Panc1 (cell line): Measurements from ENCODE around the gene R3HDML. TPM values are rescaled to one million over a fixed set of nuclear protein-coding genes. Genes with fewer than 3 reads are reported as not detected.

Source experiments
- ATAC-seq: fragments of 200-7000 bp; cut with Tn5 transposase; 2 replicates; pipeline ENCODE4 v1.9.1; 2020; ENCODE audit warnings: mild to moderate bottlenecking, moderate library complexity
- BruUV-seq: library from RNA; stranded (reverse); fragments of 400-500 nt; replicated peaks from 2 replicates; lab custom pipeline; 2021; lab: Mats Ljungman, UMichigan
- CTCF ChIA-PET: fragments of 300-600 bp; sonication (Branson Sonifier 250); formaldehyde crosslinking; loops from one replicate; lab custom pipeline; 2022; ENCODE audit warnings: antibody characterized with exemption; lab: Charles Lee
- POLR2A ChIA-PET: fragments of 300-600 bp; sonication (Branson Sonifier 250); formaldehyde crosslinking; loops from one replicate; lab custom pipeline; 2022; ENCODE audit warnings: antibody characterized with exemption; lab: Charles Lee
- DNase-seq: peaks from one replicate; pipeline ENCODE4 v3.0.0-alpha.2; 2010; ENCODE audit warnings: low read depth, low spot score
- H3K27ac ChIP-seq: 2 replicates; pipeline ENCODE4 v1.5.1; 2011; ENCODE audit warnings: mild to moderate bottlenecking, low read length, inconsistent platforms
- H3K27me3 ChIP-seq: fragments of 200-500 bp; sonication (Bioruptor generic); 2 replicates; pipeline ENCODE4 v1.6.0; 2014; ENCODE audit warnings: low read length, inconsistent platforms; ENCODE audit not compliant: control insufficient read depth, insufficient read depth
- H3K36me3 ChIP-seq: fragments of 200-500 bp; sonication (Bioruptor generic); 2 replicates; pipeline ENCODE4 v1.5.1; 2014; ENCODE audit warnings: inconsistent platforms, mild to moderate bottlenecking, low read length, moderate library complexity; ENCODE audit not compliant: control insufficient read depth, insufficient read depth
- H3K4me1 ChIP-seq: 2 replicates; pipeline ENCODE4 v1.5.1; 2011; ENCODE audit warnings: inconsistent platforms, mild to moderate bottlenecking, low read length, moderate library complexity; ENCODE audit not compliant: control insufficient read depth, insufficient read depth
- H3K4me3 ChIP-seq, 2 experiments: 2 replicates each; pipeline ENCODE4 v1.5.1; 2011 to 2012; ENCODE audit warnings: low read depth in 2 of 2, low read length in 2 of 2, mild to moderate bottlenecking in 2 of 2, inconsistent platforms in 1 of 2, moderate library complexity in 1 of 2
- H3K9me3 ChIP-seq: fragments of 200-500 bp; sonication (Bioruptor generic); 2 replicates; pipeline ENCODE4 v1.5.1; 2014; ENCODE audit warnings: low read depth, mild to moderate bottlenecking, inconsistent platforms, low read length, moderate library complexity; ENCODE audit not compliant: control insufficient read depth, insufficient read depth
- POLR2AphosphoS5 ChIP-seq: IDR thresholded peaks from 2 replicates; pipeline ENCODE4 v1.6.1; 2012; ENCODE audit warnings: mild to moderate bottlenecking, low read depth, low read length, moderate library complexity
- REST ChIP-seq, 2 experiments: IDR thresholded peaks; 2 replicates each; pipeline ENCODE4 v1.6.1; 2011 to 2012; ENCODE audit warnings: low read depth in 2 of 2, control low read depth in 1 of 2, low read length in 1 of 2, mild to moderate bottlenecking in 1 of 2, moderate library complexity in 1 of 2; ENCODE audit not compliant: insufficient read depth in 1 of 2
- SIN3A ChIP-seq: IDR thresholded peaks from 2 replicates; pipeline ENCODE4 v1.6.1; 2012; ENCODE audit warnings: low read depth, mild to moderate bottlenecking, low read length, moderate library complexity, borderline replicate concordance; ENCODE audit not compliant: insufficient read depth
- TCF7L2 ChIP-seq: IDR thresholded peaks from 2 replicates; pipeline ENCODE4 v1.6.1; 2011; ENCODE audit warnings: mild to moderate bottlenecking, low read depth, low read length, inconsistent platforms
- in situ Hi-C: cut with HindIII; loops from 2 replicates; pipeline ENCODE4 v1.10.0; 2016; ENCODE audit warnings: low sequenced_read_pairs, low pct_unique_long_range_greater_than_20kb
- intact Hi-C: fragments of 100-400 bp; cut with micrococcal nuclease; formaldehyde crosslinking; loops from one replicate; pipeline ENCODE4 v1.10.0; 2022; ENCODE audit not compliant: unreplicated experiment
- total RNA-seq: library from RNA; stranded (reverse); gene quantifications from one replicate; pipeline ENCODE4 v1.2.1, GENCODE V29; 2021; ENCODE audit not compliant: unreplicated experiment
- TF ChIP-seq, protein P1 (sequence below): fragments of 450-650 bp; IDR thresholded peaks from 2 replicates; pipeline ENCODE4 v1.5.1; 2017; ENCODE audit warnings: mild to moderate bottlenecking

Gene R3HDML
- total RNA-seq, 1 experiment from 2014 or later, result not detected

- POLR2A ChIA-PET, result no interaction called here
Measured at GRCh38 chr20:44358776-44359175, 21.9 kb downstream of the R3HDML start.

DNA sequence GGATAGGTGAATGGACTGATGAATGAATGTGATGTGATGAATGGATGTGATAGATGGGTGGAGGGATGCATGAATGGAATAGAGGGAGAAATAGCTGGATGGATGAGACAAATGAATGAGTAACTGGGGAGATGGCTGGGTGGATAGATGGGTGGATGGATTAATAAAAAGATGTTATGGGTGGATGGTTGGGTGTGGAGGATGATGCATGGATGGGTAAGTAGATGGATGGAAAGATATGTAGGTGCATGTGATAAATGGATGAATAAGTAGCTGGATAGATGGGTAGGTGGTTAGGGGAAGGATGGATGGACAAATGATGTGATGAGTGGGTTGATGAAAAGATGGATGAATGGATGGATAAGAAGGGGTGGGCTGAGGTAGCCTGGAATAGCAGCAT, 23.4 kb downstream of the R3HDML start:
- no peak for DNase-seq
- Histone ChIP-seq H3K4me3 (no peak overlapping the region), H3K36me3 (no peaks in the 10 kb centered on the region), H3K9me3 (no peaks in the 10 kb centered on the region), H3K27me3 (no peaks in the 10 kb centered on the region; the same call in 1 of the 2 replicates), H3K4me1 (no peaks in the 10 kb centered on the region), H3K27ac (no peak overlapping the region)
- ATAC-seq, result no peak
- BruUV-seq, result no TSS peak
- intact Hi-C loops, result no loop called here
- POLR2A ChIA-PET, result no interaction called here
- CTCF ChIA-PET, result interaction anchor here (0.5 kb wide), 1 partner anchor 23 kb away, joined by 7 read pairs; no protein-coding TSS in a partner anchor
- TF ChIP-seq POLR2AphosphoS5, result no peak
- TF ChIP-seq SIN3A, result no peak
- TF ChIP-seq REST (IDR thresholded peaks at IDR 0.05; ENCODE audit: insufficient read depth in 1 of 2, low read depth in 2 of 2, low read length in 1 of 2), result no peak
- TF ChIP-seq, protein P1, sequence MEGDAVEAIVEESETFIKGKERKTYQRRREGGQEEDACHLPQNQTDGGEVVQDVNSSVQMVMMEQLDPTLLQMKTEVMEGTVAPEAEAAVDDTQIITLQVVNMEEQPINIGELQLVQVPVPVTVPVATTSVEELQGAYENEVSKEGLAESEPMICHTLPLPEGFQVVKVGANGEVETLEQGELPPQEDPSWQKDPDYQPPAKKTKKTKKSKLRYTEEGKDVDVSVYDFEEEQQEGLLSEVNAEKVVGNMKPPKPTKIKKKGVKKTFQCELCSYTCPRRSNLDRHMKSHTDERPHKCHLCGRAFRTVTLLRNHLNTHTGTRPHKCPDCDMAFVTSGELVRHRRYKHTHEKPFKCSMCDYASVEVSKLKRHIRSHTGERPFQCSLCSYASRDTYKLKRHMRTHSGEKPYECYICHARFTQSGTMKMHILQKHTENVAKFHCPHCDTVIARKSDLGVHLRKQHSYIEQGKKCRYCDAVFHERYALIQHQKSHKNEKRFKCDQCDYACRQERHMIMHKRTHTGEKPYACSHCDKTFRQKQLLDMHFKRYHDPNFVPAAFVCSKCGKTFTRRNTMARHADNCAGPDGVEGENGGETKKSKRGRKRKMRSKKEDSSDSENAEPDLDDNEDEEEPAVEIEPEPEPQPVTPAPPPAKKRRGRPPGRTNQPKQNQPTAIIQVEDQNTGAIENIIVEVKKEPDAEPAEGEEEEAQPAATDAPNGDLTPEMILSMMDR, result no peak
- no peak for TF ChIP-seq TCF7L2
- in situ Hi-C loops, result no loop called here

More at GRCh38 chr20:44358776-44359175, 21.9 kb downstream of the R3HDML start:
- Histone ChIP-seq H3K4me3 (no peak overlapping the region), H3K9me3 (no peaks in the 10 kb centered on the region), H3K27me3 (no peaks in the 10 kb centered on the region; the same call in 1 of the 2 replicates), H3K27ac (no peak overlapping the region), H3K36me3 (no peaks in the 10 kb centered on the region), H3K4me1 (no peaks in the 10 kb centered on the region)
- CTCF ChIA-PET, result no interaction called here
- ATAC-seq (no peak), DNase-seq (no peak)
- BruUV-seq, result no TSS peak
- no peak for TF ChIP-seq SIN3A
- TF ChIP-seq, protein P1, result no peak
- in situ Hi-C loops (no loop called here), intact Hi-C loops (no loop called here)
